Skeletal muscle tissue (tissue), 4 donors: ENCODE measurements around the gene TERB2. TPM values are rescaled to one million over a fixed set of nuclear protein-coding genes. Genes with fewer than 3 reads are reported as not detected.
"Not testable (repeated sequence)": the region's sequence is repeated elsewhere in the genome, so short reads cannot be mapped to it uniquely, and the experiment has no call there.

Source experiments
- H3K27ac ChIP-seq: one replicate; pipeline ENCODE4 v1.7.0; 2013; ENCODE audit warnings: mild to moderate bottlenecking, low read depth, low read length, inconsistent platforms
- H3K27me3 ChIP-seq, 3 donors: one replicate each; pipeline ENCODE4 v1.7.0; 2013; ENCODE audit warnings: low read length in 3 of 3; ENCODE audit not compliant: control insufficient read depth in 3 of 3, insufficient read depth in 3 of 3
- H3K36me3 ChIP-seq, 3 donors: one replicate each; pipeline ENCODE4 v1.7.0; 2013; ENCODE audit warnings: low read length in 3 of 3; ENCODE audit not compliant: control insufficient read depth in 3 of 3, insufficient read depth in 3 of 3
- H3K4me1 ChIP-seq, 3 donors: one replicate each; pipeline ENCODE4 v1.7.0; 2013; ENCODE audit warnings: low read length in 3 of 3, mild to moderate bottlenecking in 3 of 3; ENCODE audit not compliant: control insufficient read depth in 3 of 3, insufficient read depth in 3 of 3
- H3K4me3 ChIP-seq, 3 donors: one replicate each; pipeline ENCODE4 v1.7.0; 2013; ENCODE audit warnings: low read length in 3 of 3
- H3K9ac ChIP-seq, 3 donors: one replicate each; pipeline ENCODE4 v1.7.0; 2013; ENCODE audit warnings: low read length in 3 of 3, mild to moderate bottlenecking in 3 of 3, moderate library complexity in 2 of 3, low read depth in 1 of 3
- H3K9me3 ChIP-seq, 3 donors: one replicate each; pipeline ENCODE4 v1.7.0; 2013; ENCODE audit warnings: low read length in 3 of 3; ENCODE audit not compliant: control insufficient read depth in 3 of 3
- total RNA-seq: library from RNA; depleted of rRNA; stranded (reverse); fragments of >200 nt; gene quantifications from one replicate; pipeline ENCODE4 v1.2.3, GENCODE V29; 2014
- donor health status: Osteomylitis.

The TERB2 gene
- total RNA-seq, 1 donor from 2014 or later, result not detected

DNA sequence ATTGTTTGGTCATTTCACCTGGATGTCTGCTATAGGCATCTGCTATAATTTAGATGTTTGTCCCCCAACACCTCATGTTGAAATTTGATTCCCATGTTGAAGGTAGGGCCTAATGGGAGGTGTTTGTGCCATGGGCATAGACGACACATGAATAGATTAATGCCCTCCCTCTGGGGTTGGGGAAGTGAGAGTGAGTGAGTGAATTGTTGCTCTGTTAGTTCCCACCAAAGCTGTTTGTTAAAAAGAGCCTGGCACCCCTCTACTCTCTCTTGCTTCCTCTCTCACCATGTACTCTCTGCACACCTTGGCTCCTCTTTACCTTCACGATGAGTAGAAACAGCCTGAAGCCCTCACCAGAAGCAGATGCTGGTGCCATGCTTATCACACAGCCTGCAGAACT lies 42.6 kb downstream of the TERB2 start:
- Histone ChIP-seq H3K27ac (no peak overlapping the region), H3K9me3 (no peaks in the 10 kb centered on the region), H3K4me1 (no peaks in the 10 kb centered on the region), H3K36me3 (no peaks in the 10 kb centered on the region), H3K27me3 (no peaks in the 10 kb centered on the region), H3K9ac (no peak overlapping the region), H3K4me3 (no peak overlapping the region)

DNA sequence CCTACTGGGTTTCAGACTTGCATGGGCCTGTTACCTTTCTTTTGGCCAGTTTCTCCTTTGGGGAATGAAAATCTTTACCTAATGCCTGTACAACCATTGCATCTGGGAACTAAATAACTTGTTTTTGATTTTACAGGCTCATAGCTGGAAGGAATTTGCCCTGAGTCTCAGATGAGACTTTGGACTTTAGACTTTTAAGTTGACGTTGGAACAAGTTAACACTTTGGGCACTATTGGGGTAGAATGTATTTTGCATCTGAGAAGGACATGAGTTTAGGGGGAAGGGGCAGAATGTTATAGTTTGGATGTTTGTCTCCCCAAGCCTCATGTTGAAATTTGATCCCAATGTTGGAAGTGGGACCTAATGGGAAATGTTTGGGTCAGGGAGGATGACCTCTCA lies 44.7 kb downstream of the TERB2 start:
- H3K27ac ChIP-seq, H3K9ac ChIP-seq, H3K4me3 ChIP-seq, H3K9me3 ChIP-seq, H3K27me3 ChIP-seq, H3K4me1 ChIP-seq, H3K36me3 ChIP-seq: not testable (repeated sequence)

DNA sequence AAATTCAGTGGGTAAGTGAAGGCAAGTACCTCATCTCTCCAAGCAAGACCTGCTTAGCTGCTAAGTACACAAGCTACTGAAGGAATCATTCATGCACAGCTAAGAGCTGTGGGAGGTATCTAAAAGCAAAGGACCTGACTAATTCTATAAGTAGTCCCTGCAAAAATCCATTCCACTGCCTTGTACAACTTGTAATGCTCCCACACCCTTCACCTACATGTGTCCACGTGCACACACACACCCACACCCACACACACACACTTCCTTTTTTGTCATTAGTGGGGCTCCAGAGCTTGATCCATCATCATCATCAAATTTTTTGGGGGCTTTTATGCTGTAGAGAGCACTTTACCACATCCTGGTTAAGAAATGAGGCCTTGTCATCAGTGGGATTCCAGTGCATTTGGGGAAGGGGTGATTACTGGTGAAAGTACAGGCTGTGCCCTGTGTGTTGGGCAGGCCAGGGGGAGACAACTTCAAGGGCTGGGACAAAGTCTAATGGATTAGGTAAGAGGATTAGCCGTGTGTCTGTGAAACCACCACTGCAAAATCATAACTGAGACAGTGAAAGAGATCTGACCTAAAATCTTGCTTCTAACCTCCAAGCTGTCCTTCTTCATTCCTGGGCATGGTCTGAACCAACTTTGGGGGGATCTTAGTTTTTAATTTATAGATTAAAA lies 47.4 kb downstream of the TERB2 start:
- H3K4me1 ChIP-seq, H3K9ac ChIP-seq, H3K4me3 ChIP-seq, H3K9me3 ChIP-seq, H3K36me3 ChIP-seq, H3K27ac ChIP-seq, H3K27me3 ChIP-seq: not testable (repeated sequence)

DNA sequence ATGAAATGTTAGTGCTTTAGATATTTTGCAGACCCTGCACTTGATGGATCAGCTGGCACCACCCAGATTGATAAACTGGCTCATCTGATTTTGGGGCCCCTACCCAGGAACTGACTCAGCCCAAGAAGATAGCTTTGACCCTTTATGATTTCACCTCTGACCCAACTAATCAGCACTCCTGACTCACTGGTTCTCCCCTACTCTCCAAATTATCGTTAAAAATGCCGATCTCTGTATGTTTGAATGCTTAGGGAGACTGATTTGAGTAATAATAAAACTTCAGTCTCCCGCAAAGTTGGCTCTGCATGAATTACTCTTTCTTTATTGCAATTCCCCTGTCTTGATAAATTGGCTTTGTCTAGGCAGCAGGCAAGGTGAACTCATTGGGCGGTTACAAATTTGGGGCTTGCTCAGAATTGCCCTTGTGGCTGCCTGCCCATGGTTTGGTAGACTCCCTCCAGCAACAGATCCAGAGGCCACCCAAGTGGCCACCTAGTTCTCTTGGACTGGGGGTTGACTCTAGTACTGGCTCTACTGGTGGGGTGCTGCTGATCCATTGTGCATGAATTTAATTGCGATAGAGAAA lies 48.2 kb downstream of the TERB2 start:
- H3K9ac ChIP-seq, H3K4me3 ChIP-seq, H3K4me1 ChIP-seq, H3K27ac ChIP-seq, H3K9me3 ChIP-seq, H3K27me3 ChIP-seq, H3K36me3 ChIP-seq: not testable (repeated sequence)

DNA sequence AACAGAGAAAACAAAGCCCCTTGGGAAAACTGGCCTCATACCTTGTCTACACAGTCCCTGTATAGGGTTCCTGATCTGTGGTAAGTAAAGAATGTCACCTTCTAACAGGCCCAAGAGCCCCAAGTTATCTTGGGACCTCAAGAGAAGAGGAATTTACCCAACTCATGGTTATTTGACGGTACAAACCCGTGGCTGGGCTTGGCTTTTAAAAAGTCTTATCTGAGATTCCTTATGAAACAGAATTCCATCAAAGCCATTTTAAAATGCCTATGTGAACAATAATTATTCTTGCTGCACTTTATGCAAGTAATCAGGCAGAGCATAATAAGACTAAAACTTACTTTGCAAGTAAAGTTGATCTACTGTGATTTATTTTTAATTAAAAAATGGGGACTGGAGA lies 52.6 kb downstream of the TERB2 start:
- no peak overlapping the region for H3K27ac ChIP-seq
- H3K36me3 ChIP-seq, result no peaks in the 10 kb centered on the region
- H3K9me3 ChIP-seq, result no peaks in the 10 kb centered on the region
- H3K27me3 ChIP-seq, result no peaks in the 10 kb centered on the region
- no peaks in the 10 kb centered on the region for H3K4me1 ChIP-seq
- H3K9ac ChIP-seq, result no peak overlapping the region
- no peak overlapping the region for H3K4me3 ChIP-seq

DNA sequence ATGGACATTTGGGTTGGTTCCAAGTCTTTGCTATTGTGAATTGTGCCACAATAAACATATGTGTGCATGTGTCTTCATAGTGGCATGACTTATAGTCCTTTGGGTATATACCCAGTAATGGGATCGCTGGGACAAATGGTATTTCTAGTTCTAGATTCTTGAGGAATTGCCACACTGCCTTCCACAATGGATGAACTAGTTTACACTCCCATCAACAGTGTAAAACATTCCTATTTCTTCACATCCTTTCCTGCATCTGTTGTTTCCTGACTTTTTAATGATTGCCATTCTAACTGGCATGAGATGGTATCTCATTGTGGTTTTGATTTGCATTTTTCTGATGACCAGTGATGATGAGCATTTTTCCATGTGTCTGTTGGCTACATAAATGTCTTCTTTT lies 58.6 kb downstream of the TERB2 start:
- H3K36me3 ChIP-seq, H3K27me3 ChIP-seq, H3K4me1 ChIP-seq, H3K4me3 ChIP-seq, H3K9ac ChIP-seq, H3K27ac ChIP-seq, H3K9me3 ChIP-seq: not testable (repeated sequence)

DNA sequence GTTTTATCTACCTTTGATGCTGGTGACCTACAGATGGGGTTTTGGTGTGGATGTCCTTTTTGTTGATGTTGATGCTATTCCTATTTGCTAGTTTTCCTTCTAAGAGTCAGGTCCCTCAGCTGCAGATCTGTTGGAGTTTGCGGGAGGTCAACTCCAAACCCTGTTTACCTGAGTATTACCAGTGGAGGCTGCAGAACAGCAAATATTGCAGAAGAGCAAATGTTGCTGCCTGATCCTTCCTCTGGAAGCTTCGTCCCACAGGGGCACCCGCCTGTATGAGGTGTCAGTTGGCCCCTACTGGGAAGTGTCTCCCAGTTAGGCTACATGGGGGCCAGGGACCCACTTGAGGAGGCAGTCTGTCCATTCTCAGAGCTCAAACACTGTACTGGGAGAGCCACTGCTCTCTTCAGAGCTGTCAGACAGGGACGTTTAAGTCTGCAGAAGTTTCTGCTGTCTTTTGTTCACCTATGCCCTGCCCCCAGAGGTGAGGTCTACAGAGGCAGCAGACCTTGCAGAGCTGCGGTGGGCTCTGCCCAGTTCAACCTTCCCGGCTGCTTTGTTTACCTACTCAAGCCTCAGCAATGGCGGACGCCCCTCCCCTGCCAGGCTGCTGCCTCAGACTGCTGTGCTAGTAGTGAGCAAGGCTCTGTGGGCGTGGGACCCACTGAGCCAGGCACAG lies 63.9 kb downstream of the TERB2 start:
- not testable (repeated sequence) for H3K27ac ChIP-seq, H3K4me3 ChIP-seq, H3K9ac ChIP-seq, H3K9me3 ChIP-seq, H3K27me3 ChIP-seq, H3K36me3 ChIP-seq
- peaks cover 12 to 18% (median 13%) of the 10 kb centered on the region in 3 donors for H3K4me1 ChIP-seq

DNA sequence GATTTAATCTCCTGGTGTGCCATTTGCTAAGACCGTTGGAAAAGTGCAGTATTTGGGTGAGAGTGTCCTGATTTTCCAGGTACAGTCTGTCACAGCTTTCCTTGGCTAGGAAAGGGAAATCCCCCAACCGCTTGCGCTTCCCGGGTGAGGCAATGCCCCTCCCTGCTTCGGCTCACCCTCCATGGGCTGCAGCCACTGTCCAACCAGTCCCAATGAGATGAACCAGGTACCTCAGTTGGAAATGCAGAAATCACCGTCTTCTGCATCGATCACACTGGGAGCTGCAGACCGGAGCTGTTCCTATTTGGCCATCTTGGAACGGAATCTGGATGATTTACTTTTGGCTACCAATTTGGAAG lies 64.4 kb downstream of the TERB2 start:
- not testable (repeated sequence) for H3K27me3 ChIP-seq, H3K27ac ChIP-seq, H3K9ac ChIP-seq, H3K4me3 ChIP-seq, H3K36me3 ChIP-seq, H3K9me3 ChIP-seq
- peaks cover 12 to 18% (median 13%) of the 10 kb centered on the region in 3 donors for H3K4me1 ChIP-seq

DNA sequence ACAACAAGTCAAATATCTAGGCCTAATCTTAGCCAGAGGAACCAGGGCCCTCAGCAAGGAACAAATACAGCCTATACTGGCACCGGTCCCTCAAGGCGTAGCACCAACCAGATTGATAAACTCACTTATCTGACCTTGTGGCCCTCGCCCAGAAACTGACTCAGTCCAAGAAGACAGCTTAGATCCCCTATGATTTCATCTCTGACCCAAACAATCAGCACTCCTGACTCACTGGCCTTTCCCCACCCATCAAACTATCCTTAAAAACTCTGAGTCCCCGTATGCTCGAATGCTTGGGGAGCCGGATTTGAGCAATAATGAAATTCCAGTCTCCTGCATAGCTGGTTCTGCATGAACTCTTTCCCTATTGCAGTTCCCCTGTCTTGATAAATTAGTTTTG lies 64.9 kb downstream of the TERB2 start:
- Histone ChIP-seq H3K4me1 (peaks cover 12 to 18% (median 13%) of the 10 kb centered on the region in 3 donors), H3K4me3 (no peak overlapping the region), H3K27me3 (no peaks in the 10 kb centered on the region), H3K27ac (no peak overlapping the region), H3K36me3 (no peaks in the 10 kb centered on the region), H3K9me3 (no peaks in the 10 kb centered on the region), H3K9ac (no peak overlapping the region)

DNA sequence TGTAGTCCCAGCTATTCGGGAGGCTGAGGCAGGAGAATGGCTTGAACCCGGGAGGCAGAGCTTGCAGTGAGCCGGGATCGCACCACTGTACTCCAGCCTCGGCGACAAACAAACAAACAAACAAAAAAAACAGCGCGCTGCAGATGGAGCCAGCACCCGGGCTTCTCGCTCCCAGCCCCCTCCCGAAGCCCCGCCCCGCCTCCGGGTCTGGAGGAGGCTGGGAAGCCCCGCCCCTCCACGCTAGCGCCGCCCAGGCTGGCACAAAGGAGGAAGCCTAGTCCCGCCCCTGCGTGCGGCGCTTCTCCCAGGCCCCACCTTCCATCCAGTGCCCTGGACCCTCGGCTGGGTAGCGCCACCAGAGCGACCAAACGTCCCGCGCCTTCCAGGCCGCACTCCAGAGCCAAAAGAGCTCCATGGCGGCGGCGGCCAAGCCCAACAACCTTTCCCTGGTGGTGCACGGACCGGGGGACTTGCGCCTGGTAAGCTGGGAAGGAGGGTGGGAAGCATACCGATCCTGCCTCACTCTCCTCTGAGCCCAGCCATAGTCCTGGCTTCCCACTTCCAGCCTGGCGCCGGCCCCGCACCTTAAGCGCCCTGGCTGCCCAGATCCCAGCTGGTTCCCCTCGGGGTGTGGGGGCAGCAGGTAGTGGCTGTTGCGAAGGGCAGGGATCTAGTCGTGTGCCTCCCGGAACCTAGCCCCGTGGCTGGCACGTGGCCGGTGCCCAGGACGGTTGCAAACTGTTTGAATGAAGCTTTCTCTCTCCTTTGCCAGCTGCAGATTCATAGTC lies 66.6 kb downstream of the TERB2 start, which contains the start of gene SORD:
TSS of gene SORD (plus strand) at position 325 of the 788 bp plus-strand sequence. CDS start at position 414, 89 bp downstream.
- peak within 1 kb of the TSS; percentile 75 to 88 (median 84) for H3K9ac ChIP-seq
- H3K4me3 ChIP-seq, result peak within 1 kb of the TSS; percentile 79 to 91 (median 91)
- no peaks in the 10 kb centered on the region for H3K27me3 ChIP-seq
- no peaks in the 10 kb centered on the region for H3K36me3 ChIP-seq
- peak within 1 kb of the TSS; percentile 36 for H3K27ac ChIP-seq
- no peaks in the 10 kb centered on the region for H3K9me3 ChIP-seq
- H3K4me1 ChIP-seq, result peaks cover 12 to 18% (median 13%) of the 10 kb centered on the region in 3 donors
